HepG2 (cell line): ENCODE results near the gene HAS3. TPM values are rescaled to one million over a fixed set of nuclear protein-coding genes. Genes with fewer than 3 reads are reported as not detected.

Experiments
- DMAP1 ChIP-seq: IDR thresholded peaks from 2 replicates; pipeline ENCODE4 v1.6.1; 2016
- EHMT2 ChIP-seq: fragments of 200-600 bp; sonication (generic); IDR thresholded peaks from 2 replicates; pipeline ENCODE4 v1.7.0; 2017; ENCODE audit warnings: antibody characterized with exemption, low read depth, low read length, borderline replicate concordance
- ESRRA ChIP-seq: sonication (generic); formaldehyde crosslinking; IDR thresholded peaks from 2 replicates; pipeline ENCODE4 v1.5.1; 2020; ENCODE audit warnings: mild to moderate bottlenecking, low read depth, missing genetic modification reagents
- IRF9 ChIP-seq: sonication (generic); formaldehyde crosslinking; IDR thresholded peaks from 2 replicates; pipeline ENCODE4 v1.8.0; 2022; ENCODE audit warnings: missing genetic modification reagents, mild to moderate bottlenecking, borderline replicate concordance
- KAT2B ChIP-seq: fragments of 150-350 bp; IDR thresholded peaks from 2 replicates; pipeline ENCODE4 v1.6.1; 2014; ENCODE audit warnings: low read depth, low read length, borderline replicate concordance
- KLF16 ChIP-seq, 2 experiments: sonication (generic) in 1 of 2; formaldehyde crosslinking in 1 of 2; IDR thresholded peaks; 2 replicates each; pipeline versions ENCODE4 v1.6.1 to v1.8.0; 2016 to 2023; ENCODE audit warnings: missing genetic modification reagents in 2 of 2, missing compliant biosample characterization in 1 of 2
- NR1H2 ChIP-seq: sonication (generic); formaldehyde crosslinking; IDR thresholded peaks from 2 replicates; pipeline ENCODE4 v1.8.1; 2022; ENCODE audit warnings: low read depth, missing genetic modification reagents, borderline replicate concordance
- POGK ChIP-seq: sonication (generic); formaldehyde crosslinking; conservative IDR thresholded peaks from 2 replicates; pipeline ENCODE4 v1.8.0; 2022; ENCODE audit warnings: mild to moderate bottlenecking, moderate library complexity, missing genetic modification reagents
- PRMT3 ChIP-seq: sonication (generic); formaldehyde crosslinking; IDR thresholded peaks from 2 replicates; pipeline ENCODE4 v1.8.1; 2022; ENCODE audit warnings: low read depth, mild to moderate bottlenecking, moderate library complexity, missing genetic modification reagents, borderline replicate concordance
- REST ChIP-seq, 2 experiments: IDR thresholded peaks; 2 replicates each; pipeline ENCODE4 v1.6.1; 2011 to 2012; ENCODE audit warnings: low read length in 2 of 2, borderline replicate concordance in 1 of 2, low read depth in 1 of 2, mild to moderate bottlenecking in 1 of 2, moderate library complexity in 1 of 2
- TEF ChIP-seq: sonication (generic); formaldehyde crosslinking; IDR thresholded peaks from 2 replicates; pipeline ENCODE4 v1.5.0; 2020; ENCODE audit warnings: missing genetic modification reagents
- ZFX ChIP-seq: sonication (generic); formaldehyde crosslinking; IDR thresholded peaks from 2 replicates; pipeline ENCODE4 v1.4.0; 2020; ENCODE audit warnings: mild to moderate bottlenecking, low read depth, missing genetic modification reagents, moderate library complexity
- ZIK1 ChIP-seq: sonication (generic); formaldehyde crosslinking; IDR thresholded peaks from 2 replicates; pipeline ENCODE4 v1.5.0; 2020; ENCODE audit warnings: mild to moderate bottlenecking, low read depth, missing genetic modification reagents, borderline replicate concordance
- ZMAT3 ChIP-seq: sonication (generic); formaldehyde crosslinking; conservative IDR thresholded peaks from 2 replicates; pipeline ENCODE4 v1.7.0; 2021; ENCODE audit warnings: missing genetic modification reagents
- ZNF281 ChIP-seq: sonication (generic); formaldehyde crosslinking; IDR thresholded peaks from 2 replicates; pipeline ENCODE4 v1.4.0; 2020; ENCODE audit warnings: missing genetic modification reagents, borderline replicate concordance
- ZNF441 ChIP-seq: sonication (generic); formaldehyde crosslinking; IDR thresholded peaks from 2 replicates; pipeline ENCODE4 v1.7.0; 2021; ENCODE audit warnings: missing genetic modification reagents, borderline replicate concordance
- ZNF75D ChIP-seq: sonication (generic); formaldehyde crosslinking; IDR thresholded peaks from 2 replicates; pipeline ENCODE4 v1.8.1; 2023; ENCODE audit warnings: missing genetic modification reagents, mild to moderate bottlenecking, borderline replicate concordance
- polyA plus RNA-seq, 8 experiments: library from polyadenylated mRNA; depleted of rRNA in 3 of 8; stranded (reverse) in 7 of 8; unstranded in 1 of 8; fragments of >200 nt; fragmentation: Illumina TruSeq in 4 of 8; extraction: Trizol in 4 of 8; gene quantifications; 2 replicates each; pipeline versions ENCODE4 v1.2.1 to v1.2.3, GENCODE V29; 2011 to 2016; ENCODE audit warnings: low read depth in 4 of 8, missing spikeins in 1 of 8, mixed read lengths in 1 of 8; ENCODE audit not compliant: insufficient read depth in 1 of 8
- total RNA-seq, 5 experiments: library from RNA; depleted of rRNA; stranded (reverse); fragments of >200 nt; fragmentation: Illumina TruSeq; extraction: Trizol; gene quantifications; 2 replicates each; pipeline ENCODE4 v1.2.3, GENCODE V29; 2016; ENCODE audit warnings: low read depth in 1 of 5

The HAS3 gene
- total and polyA plus RNA-seq, 2 of the 13 experiments (the other 11 are each of a cell fraction or from before 2014, with no cell fraction given): 0.04 to 0.30 TPM

- 0 out of 4 replicates have a peak, but pooled peaks of 1 of the 2 experiments have one; percentile 17 for TF ChIP-seq KLF16 (CRISPR knock-in tag; IDR thresholded peaks at IDR 0.05)
- peak; percentile 82 for TF ChIP-seq ZNF281 (CRISPR knock-in tag)
- peak; percentile 69 for TF ChIP-seq ZFX (CRISPR knock-in tag)
- TF ChIP-seq NR1H2 (CRISPR knock-in tag): 0 out of 2 replicates have a peak, but pooled peaks have one; percentile 9
- TF ChIP-seq KAT2B: no peak
- no peak for TF ChIP-seq ZNF75D (CRISPR knock-in tag)
- 0 out of 2 replicates have a peak, but pooled peaks have one; percentile 25 for TF ChIP-seq POGK (CRISPR knock-in tag)
- TF ChIP-seq REST (IDR thresholded peaks at IDR 0.05; ENCODE audit: borderline replicate concordance in 1 of 2, low read depth in 1 of 2, low read length in 2 of 2): no peak
- peak; percentile 68; the same call in 1 of the 2 replicates for TF ChIP-seq ZNF441
- TF ChIP-seq DMAP1 (CRISPR knock-in tag): peak; percentile 67
- no peak for TF ChIP-seq ZMAT3 (CRISPR knock-in tag)
- TF ChIP-seq EHMT2: no peak
- TF ChIP-seq TEF: no peak
- no peak for TF ChIP-seq ZIK1 (CRISPR knock-in tag)
- TF ChIP-seq PRMT3 (CRISPR knock-in tag): no peak
- no peak for TF ChIP-seq ESRRA (CRISPR knock-in tag)
- peak; percentile 73; the same call in 1 of the 2 replicates for TF ChIP-seq IRF9
Observed at GRCh38 chr16:69089091-69089910, 16.2 kb upstream of the HAS3 start (continued).
